ENCODE results near the gene ZNF701. TPM values are rescaled to one million over a fixed set of nuclear protein-coding genes. Genes with fewer than 3 reads are reported as not detected.
"Not testable (repeated sequence)": the region's sequence is repeated elsewhere in the genome, so short reads cannot be mapped to it uniquely, and the experiment has no call there.

ZNF701 gene
- polyA plus RNA-seq (ENCODE audit: insufficient read depth in 1 of 5, insufficient read length in 5 of 5, low replicate concordance in 1 of 5): 10 to 100 TPM; 11.2 to 23.8 (median 20.6) TPM
- long read RNA-seq, donor 1, transcript ZNF701-202 (4 exons, 2,634 nt): major isoform, 7 of 7 reads
- long read RNA-seq, donor 1, partial matches to known transcripts: 0 of 7 reads
- long read RNA-seq, donor 1, other reads (novel, unspliced or antisense): 0 of 7 reads
- long read RNA-seq, donor 2, partial matches to known transcripts: 0 of 2 reads
- long read RNA-seq, donor 2, other reads (novel, unspliced or antisense): 0 of 2 reads
- long read RNA-seq, donor 3, partial matches to known transcripts: 13 of 16 reads
- long read RNA-seq, donor 3, other reads (novel, unspliced or antisense): 0 of 16 reads
- long read RNA-seq, donor 4, partial matches to known transcripts: 0 of 1 reads
- long read RNA-seq, donor 4, other reads (novel, unspliced or antisense): 0 of 1 reads
- long read RNA-seq, donor 5, transcript ZNF701-202 (4 exons, 2,634 nt): major isoform, 9 of 9 reads
- long read RNA-seq, donor 5, partial matches to known transcripts: 0 of 9 reads
- long read RNA-seq, donor 5, other reads (novel, unspliced or antisense): 0 of 9 reads
- long read RNA-seq, donor 6, transcript ZNF701-202 (4 exons, 2,634 nt): major isoform, 6 of 6 reads
- long read RNA-seq, donor 6, partial matches to known transcripts: 0 of 6 reads
- long read RNA-seq, donor 6, other reads (novel, unspliced or antisense): 0 of 6 reads
- long read RNA-seq, donor 7, partial matches to known transcripts: 0 of 4 reads
- long read RNA-seq, donor 7, other reads (novel, unspliced or antisense): 0 of 4 reads
- long read RNA-seq, donor 8, partial matches to known transcripts: 0 of 1 reads
- long read RNA-seq, donor 8, other reads (novel, unspliced or antisense): 0 of 1 reads

- DNase-seq: peak; percentile 93
Observed at GRCh38 chr19:52570000-52570861, at the start of gene ZNF701. Gene ZNF701 (plus strand): TSS chr19:52570287. CDS start chr19:52574148, 3,861 bp downstream.

DNA sequence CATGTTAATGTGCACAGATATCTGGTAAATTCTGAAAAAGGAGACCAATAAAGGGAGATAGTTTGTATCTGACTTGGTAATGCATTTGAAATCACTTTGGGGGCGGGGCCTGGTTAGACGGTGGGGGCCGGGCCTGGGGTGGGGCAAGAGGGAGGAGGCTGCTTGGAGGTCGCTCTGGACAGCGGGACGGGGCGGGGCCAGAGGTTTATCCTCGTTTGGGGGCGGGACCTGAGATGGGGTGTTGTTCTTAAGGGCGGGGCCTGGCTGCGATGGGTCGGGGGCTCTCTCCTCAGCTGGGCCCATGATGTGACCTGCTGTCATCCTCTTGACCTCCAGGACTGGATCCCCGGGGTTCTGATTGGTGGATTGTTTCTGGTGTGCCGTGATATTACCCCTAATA lies 47.5 kb upstream of the ZNF701 start:
- no peak for DNase-seq

GRCh38 chr19:52524086-52524485 lies 46.0 kb upstream of the ZNF701 start:
- DNase-seq: no peak

DNA sequence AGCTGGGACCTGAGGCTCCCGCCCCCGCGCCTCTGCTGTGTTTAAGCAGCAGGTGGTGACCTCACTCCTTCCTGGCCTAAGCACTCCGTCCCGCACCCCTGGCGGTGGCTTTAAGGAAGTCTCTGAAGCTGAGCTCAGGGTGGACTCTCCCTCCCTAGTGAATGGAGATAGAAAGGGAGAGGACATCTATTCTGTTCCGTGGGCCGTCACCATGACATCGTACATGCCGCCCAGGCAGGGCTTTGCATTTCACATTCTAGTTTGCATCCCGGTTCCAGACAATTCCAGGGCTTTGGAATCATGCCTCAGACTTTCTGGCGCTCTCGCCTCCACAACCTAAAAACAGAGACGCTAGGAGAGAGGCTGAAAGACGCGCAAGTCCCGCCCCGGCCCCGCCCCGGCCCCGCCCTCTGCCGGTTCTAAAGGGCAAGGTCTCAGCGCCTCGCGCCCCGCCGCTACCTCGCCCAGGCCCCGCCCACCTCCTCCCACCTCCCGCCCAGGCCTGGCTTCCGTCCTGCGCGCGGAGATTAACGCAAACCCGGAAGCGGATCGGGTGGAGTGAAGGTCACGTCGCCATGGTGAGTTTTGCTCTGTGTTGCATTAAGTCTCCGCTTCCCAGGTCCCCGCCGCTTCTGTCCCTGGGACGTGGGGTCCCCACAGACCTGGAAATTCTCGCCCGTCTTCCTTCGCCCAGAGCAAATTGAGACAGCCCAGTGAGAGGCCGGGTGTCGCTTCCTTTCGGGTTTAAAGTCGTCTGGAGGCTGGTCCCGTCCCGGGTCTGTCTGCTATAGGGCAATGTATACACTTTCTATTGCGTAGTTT lies 42.7 kb upstream of the ZNF701 start, which contains the start of gene ZNF808:
ZNF808 (plus strand) TSS at position 535 of the 822 bp plus-strand sequence. CDS start 15,617 bp downstream, outside the sequence.
- peak; percentile 82 to 91 for DNase-seq

DNA sequence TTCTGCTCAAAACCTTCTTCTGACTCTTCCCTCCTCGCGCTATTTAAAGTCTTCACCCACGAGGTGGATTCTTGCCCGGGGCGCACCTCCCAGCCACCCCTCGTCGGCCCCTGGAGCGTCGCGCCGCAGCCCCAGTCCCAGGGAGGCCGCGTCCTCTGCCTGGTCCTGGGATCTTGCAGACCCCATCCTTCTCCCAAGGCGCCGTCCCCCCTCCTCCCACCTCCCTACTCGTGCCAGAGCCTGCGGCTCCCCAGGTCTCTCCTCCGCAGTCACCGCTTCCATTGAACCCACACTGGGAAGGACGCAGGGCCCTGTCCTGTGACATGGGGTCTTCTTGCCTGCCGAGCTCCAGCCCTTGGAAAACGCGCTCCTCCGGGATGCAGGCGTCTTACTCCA lies 42.1 kb upstream of the ZNF701 start:
- no peak for DNase-seq

DNA sequence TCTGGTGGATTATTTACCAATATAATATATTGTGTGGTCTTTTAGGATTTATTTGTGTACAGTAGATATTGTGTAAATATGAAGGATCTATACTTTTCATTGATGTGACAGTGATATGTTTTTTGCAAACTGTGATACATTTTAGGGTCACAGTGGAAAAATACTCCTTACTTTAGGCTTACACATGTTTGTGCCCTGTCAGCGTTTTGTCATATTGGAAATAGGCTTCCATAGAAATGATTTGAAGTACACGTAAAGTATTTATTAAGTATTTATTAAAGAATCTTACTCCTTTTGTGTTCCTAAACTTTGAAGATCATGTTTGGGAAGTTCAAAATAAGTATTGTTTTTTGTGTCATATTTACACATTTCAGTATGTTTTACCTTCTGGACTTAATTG lies 37.6 kb upstream of the ZNF701 start:
- DNase-seq: no peak

DNA sequence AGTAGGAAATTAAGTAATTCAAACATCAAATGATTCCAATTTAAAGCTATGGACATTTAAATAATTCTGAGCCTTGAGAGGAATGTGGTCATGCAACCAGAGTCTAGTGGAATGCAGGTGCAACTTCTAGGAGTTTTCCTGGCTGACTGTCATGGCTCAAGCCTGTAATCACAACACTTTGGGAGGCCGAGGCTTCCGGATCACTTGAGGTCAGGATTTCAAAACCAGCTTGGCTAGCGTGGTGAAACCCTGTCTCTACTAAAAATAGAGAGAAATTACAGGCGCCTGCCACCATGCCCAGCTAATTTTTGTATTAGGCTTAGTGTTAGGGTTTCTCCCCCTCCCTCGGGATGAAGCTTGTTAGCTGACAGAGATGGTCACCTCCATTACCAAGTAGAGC lies 36.2 kb upstream of the ZNF701 start:
- peak; percentile 33 to 44 for DNase-seq

- not testable (repeated sequence) for DNase-seq
Observed at GRCh38 chr19:52535385-52535770, 34.7 kb upstream of the ZNF701 start.

GRCh38 chr19:52535771-52536447 lies 34.2 kb upstream of the ZNF701 start:
- DNase-seq: peak; percentile 74 to 81

- peak in 1 of 2 donors; percentile 1 for DNase-seq
Observed at GRCh38 chr19:52536448-52536800, 33.7 kb upstream of the ZNF701 start.

DNA sequence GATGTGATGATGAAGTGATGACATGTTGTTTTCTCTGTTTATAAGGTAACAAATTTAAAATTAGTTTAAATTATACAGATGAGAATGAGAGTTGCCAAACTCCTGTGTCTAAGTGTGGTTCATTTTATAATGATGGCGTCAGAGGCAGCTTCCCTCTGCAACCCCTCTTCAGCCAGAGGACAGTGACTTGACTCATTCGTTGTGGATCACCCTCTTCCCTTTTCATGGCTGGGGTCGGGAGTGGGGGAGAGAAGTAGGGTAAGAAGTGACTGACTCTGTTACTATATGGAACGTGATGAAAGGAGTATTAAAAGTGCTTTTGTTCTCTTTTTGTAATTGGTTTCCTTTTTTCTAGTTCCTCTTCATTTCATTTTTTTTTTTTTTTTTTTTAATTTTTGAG lies 31.3 kb upstream of the ZNF701 start:
- DNase-seq: not testable (repeated sequence)

DNA sequence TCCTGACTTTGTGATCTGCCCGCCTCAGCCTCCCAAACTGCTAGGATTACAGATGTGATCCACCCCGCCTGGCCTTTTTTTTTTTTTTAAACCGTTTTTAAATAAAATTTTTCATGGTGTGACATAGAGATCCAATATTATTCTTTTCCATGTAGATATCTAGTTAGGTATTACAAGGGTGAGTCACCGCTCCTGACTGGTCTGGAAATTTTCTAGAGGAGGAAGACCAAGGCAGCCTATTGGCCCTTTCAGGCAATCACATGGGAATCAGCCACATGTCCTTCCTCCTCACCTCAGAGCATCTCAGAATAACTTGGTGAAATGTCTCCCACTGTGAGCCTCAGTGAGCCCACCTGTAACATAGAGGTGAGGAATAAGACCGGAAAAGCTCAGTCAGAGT lies 28.9 kb upstream of the ZNF701 start:
- not testable (repeated sequence) for DNase-seq

DNA sequence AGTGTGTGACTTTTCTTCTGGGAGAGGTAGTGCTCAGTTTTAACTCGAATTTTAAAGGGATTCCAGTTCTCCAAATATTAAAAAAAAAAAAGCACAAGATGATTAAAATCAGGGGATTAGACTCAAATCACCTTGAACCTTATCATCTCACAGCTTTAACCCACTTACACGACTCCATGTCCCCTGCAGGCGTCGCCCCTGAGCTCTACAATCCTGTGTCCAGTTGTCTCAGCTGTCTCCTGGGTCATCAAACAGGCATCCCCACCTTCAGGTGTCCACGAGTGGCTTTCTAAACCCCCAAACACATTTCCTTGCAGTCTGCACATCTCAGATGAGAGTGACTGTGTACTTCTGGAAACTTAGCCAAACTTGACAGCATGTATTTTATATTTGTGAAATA lies 28.5 kb upstream of the ZNF701 start:
- DNase-seq: no peak

GRCh38 chr19:52542541-52542940 lies 27.5 kb upstream of the ZNF701 start:
- DNase-seq: not testable (repeated sequence)

GRCh38 chr19:52542984-52543664 lies 27.0 kb upstream of the ZNF701 start:
- DNase-seq: no peak

GRCh38 chr19:52554216-52554971 lies 15.7 kb upstream of the ZNF701 start:
- DNase-seq: no peak

- no peak for DNase-seq
Observed at GRCh38 chr19:52557231-52557995, 12.7 kb upstream of the ZNF701 start.

Data from right lung (tissue), 10 donors.